CD4-positive, alpha-beta T cell (primary cell): ENCODE measurements around the gene AXDND1. TPM values are rescaled to one million over a fixed set of nuclear protein-coding genes. Genes with fewer than 3 reads are reported as not detected.
A peak's percentile ranks its signal among the peaks of the same experiment; 100 is the strongest.
"Not testable (repeated sequence)": the region's sequence is repeated elsewhere in the genome, so short reads cannot be mapped to it uniquely, and the experiment has no call there.

Experiments
- ATAC-seq: fragments of 200-7000 bp; cut with Tn5 transposase; one replicate; pipeline ENCODE4 v1.10.0; 2022; ENCODE audit warnings: mild to moderate bottlenecking; ENCODE audit not compliant: poor library complexity
- CTCF ChIA-PET: fragments of 350-600 bp; sonication (Branson Sonifier 250); formaldehyde crosslinking; loops from one replicate; lab custom pipeline; 2021; ENCODE audit warnings: antibody characterized with exemption, inconsistent platforms; lab: Charles Lee
- POLR2A ChIA-PET: fragments of 350-600 bp; sonication (Branson Sonifier 250); formaldehyde crosslinking; loops from one replicate; lab custom pipeline; 2021; ENCODE audit warnings: antibody characterized with exemption, inconsistent platforms; lab: Charles Lee
- DNase-seq, 14 experiments: peaks; one replicate each; pipeline ENCODE4 v3.0.0-alpha.2; 2013 to 2020; ENCODE audit warnings: mixed read lengths in 2 of 14
- H3K27ac ChIP-seq, 2 donors: one replicate each; pipeline versions ENCODE4 v1.5.1 to v1.7.0; 2013; ENCODE audit warnings: low read length in 2 of 2, low read depth in 1 of 2, mild to moderate bottlenecking in 1 of 2
- H3K27me3 ChIP-seq, 2 experiments: 1 replicate in 1 of 2; 2 replicates in 1 of 2; pipeline versions ENCODE4 v1.6.1 to v1.7.0; 2013; ENCODE audit warnings: low read length in 2 of 2, control low read depth in 1 of 2, mild to moderate bottlenecking in 1 of 2, moderate library complexity in 1 of 2; ENCODE audit not compliant: insufficient read depth in 2 of 2, control insufficient read depth in 1 of 2
- H3K36me3 ChIP-seq: one replicate; pipeline ENCODE4 v1.6.1; 2013; ENCODE audit warnings: low read length, control low read depth; ENCODE audit not compliant: insufficient read depth
- H3K4me1 ChIP-seq: one replicate; pipeline ENCODE4 v1.6.1; 2013; ENCODE audit warnings: low read length, control low read depth; ENCODE audit not compliant: insufficient read depth
- H3K4me3 ChIP-seq: one replicate; pipeline ENCODE4 v1.5.1; 2013; ENCODE audit warnings: mild to moderate bottlenecking, low read length, moderate library complexity
- H3K9me3 ChIP-seq, 2 experiments: 1 replicate in 1 of 2; 2 replicates in 1 of 2; pipeline versions ENCODE4 v1.6.1 to v1.7.0; 2013; ENCODE audit warnings: low read length in 2 of 2, mild to moderate bottlenecking in 2 of 2, control low read depth in 1 of 2, moderate library complexity in 1 of 2; ENCODE audit not compliant: control insufficient read depth in 1 of 2, insufficient read depth in 1 of 2
- H3K27ac Mint-ChIP-seq: one replicate; pipeline ENCODE4 v1.8.0; 2020; ENCODE audit warnings: mixed read lengths
- H3K27me3 Mint-ChIP-seq: one replicate; pipeline ENCODE4 v1.8.0; 2021; ENCODE audit warnings: mixed read lengths
- H3K36me3 Mint-ChIP-seq: one replicate; pipeline ENCODE4 v1.8.0; 2021; ENCODE audit warnings: low read depth, mixed read lengths
- H3K4me1 Mint-ChIP-seq: one replicate; pipeline ENCODE4 v1.8.0; 2021; ENCODE audit warnings: low read depth, mixed read lengths
- H3K4me3 Mint-ChIP-seq: one replicate; pipeline ENCODE4 v1.8.0; 2020; ENCODE audit warnings: mild to moderate bottlenecking, mixed read lengths
- H3K9me3 Mint-ChIP-seq: one replicate; pipeline ENCODE4 v1.8.0; 2020; ENCODE audit warnings: mixed read lengths
- intact Hi-C, 2 experiments: fragments of 100-400 bp; cut with DNase I in 1 of 2; cut with micrococcal nuclease in 1 of 2; formaldehyde crosslinking; loops; one replicate each; pipeline versions ENCODE4 v1.15.1 to v1.9.0; 2023 to 2025; cut with DNase I, micrococcal nuclease
- total RNA-seq, 174 experiments: library from RNA in 2 of 174; stranded (reverse) in 2 of 174; gene quantifications; one replicate each; pipeline ENCODE4 v1.2.3 and lab custom pipeline; 2021 to 2026
- TF ChIP-seq, protein P1 (sequence below): fragments of 200-600 bp; IDR thresholded peaks from one replicate; pipeline ENCODE4 v1.8.0; 2022; ENCODE audit warnings: antibody characterized with exemption, mild to moderate bottlenecking

AXDND1 gene
- total RNA-seq, 2 experiments from 2014 or later: 1.1 TPM

- CTCF ChIA-PET: interaction anchor here (1.5 kb wide), 1 partner anchor 10 kb away, joined by 5 read pairs; no protein-coding TSS in a partner anchor
- H3K27me3 Mint-ChIP-seq: peaks cover 31% of the 10 kb centered on the region
- intact Hi-C loops: no loop called here
- TF ChIP-seq, protein P1, sequence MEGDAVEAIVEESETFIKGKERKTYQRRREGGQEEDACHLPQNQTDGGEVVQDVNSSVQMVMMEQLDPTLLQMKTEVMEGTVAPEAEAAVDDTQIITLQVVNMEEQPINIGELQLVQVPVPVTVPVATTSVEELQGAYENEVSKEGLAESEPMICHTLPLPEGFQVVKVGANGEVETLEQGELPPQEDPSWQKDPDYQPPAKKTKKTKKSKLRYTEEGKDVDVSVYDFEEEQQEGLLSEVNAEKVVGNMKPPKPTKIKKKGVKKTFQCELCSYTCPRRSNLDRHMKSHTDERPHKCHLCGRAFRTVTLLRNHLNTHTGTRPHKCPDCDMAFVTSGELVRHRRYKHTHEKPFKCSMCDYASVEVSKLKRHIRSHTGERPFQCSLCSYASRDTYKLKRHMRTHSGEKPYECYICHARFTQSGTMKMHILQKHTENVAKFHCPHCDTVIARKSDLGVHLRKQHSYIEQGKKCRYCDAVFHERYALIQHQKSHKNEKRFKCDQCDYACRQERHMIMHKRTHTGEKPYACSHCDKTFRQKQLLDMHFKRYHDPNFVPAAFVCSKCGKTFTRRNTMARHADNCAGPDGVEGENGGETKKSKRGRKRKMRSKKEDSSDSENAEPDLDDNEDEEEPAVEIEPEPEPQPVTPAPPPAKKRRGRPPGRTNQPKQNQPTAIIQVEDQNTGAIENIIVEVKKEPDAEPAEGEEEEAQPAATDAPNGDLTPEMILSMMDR: no peak
- no peaks in the 10 kb centered on the region for H3K9me3 Mint-ChIP-seq
- H3K4me1 Mint-ChIP-seq: no peaks in the 10 kb centered on the region
- ATAC-seq (no peak), DNase-seq (peak in 4 of 14 experiments; percentile 4 to 17 (median 13))
- no peak overlapping the region for H3K4me3 Mint-ChIP-seq
- H3K36me3 ChIP-seq: no peaks in the 10 kb centered on the region
- no peaks in the 10 kb centered on the region for H3K4me1 ChIP-seq
- no peaks in the 10 kb centered on the region for H3K27me3 ChIP-seq
- no peaks in the 10 kb centered on the region for H3K36me3 Mint-ChIP-seq
- no peak overlapping the region for H3K4me3 ChIP-seq
- POLR2A ChIA-PET: interaction anchor here (0.7 kb wide), 1 partner anchor 54 kb away, joined by 3 read pairs; no protein-coding TSS in a partner anchor
- H3K9me3 ChIP-seq: no peaks in the 10 kb centered on the region
- H3K27ac ChIP-seq: no peak overlapping the region
- no peak overlapping the region for H3K27ac Mint-ChIP-seq
These were observed 81.7 kb downstream of the AXDND1 start for GRCh38 chr1:179447489-179447888.

DNA sequence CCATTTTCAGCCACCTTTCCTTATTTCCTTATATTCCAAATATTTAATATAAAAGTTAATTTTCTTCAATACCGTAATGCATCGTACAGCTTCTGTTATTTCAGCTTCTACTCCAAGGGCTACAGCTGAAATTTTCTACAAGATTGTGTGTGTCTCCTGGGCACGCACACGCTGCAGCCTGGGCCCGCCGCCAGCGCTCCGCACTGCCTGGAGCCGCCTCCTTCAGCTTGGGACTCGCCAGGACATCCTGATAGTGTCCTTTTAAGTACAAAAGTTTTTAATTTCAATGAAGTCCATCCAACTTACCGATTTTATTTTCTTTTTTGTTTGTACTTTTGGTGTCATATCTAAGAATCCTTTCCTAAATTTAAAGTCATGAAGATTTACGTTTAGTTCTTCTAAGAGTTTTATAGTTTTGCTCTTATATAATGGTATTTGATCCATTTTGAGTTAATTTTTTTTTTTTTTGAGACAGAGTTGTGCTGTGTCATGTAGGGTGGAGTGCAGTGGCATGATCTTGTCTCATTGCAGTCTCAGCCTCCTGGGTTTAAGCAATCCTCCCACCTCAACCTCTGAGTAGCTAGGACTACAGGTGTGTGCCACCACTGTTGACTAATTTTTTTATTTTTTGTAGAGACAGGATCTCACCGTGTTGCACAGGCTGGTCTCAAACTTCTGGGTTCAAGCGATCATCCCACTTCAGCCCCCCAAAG, 82.8 kb downstream of the AXDND1 start:
- ChIA-PET POLR2A (no interaction called here), CTCF (interaction anchor here (1.5 kb wide), 1 partner anchor 11 kb away, joined by 5 read pairs; no protein-coding TSS in a partner anchor)
- Histone ChIP-seq H3K36me3 (no peaks in the 10 kb centered on the region), H3K9me3 (no peaks in the 10 kb centered on the region), H3K27ac (no peak overlapping the region), H3K27me3 (no peaks in the 10 kb centered on the region), H3K4me1 (no peaks in the 10 kb centered on the region), H3K4me3 (no peak overlapping the region)
- Mint-ChIP-seq H3K9me3 (no peaks in the 10 kb centered on the region), H3K36me3 (no peaks in the 10 kb centered on the region), H3K27me3 (peaks cover 31% of the 10 kb centered on the region), H3K4me1 (no peaks in the 10 kb centered on the region), H3K27ac (no peak overlapping the region), H3K4me3 (no peak overlapping the region)
- ATAC-seq (no peak), DNase-seq (no peak)
- TF ChIP-seq, protein P1: no peak
- intact Hi-C loops: no loop called here

- not testable (repeated sequence) for ATAC-seq
These were observed 93.9 kb downstream of the AXDND1 start for GRCh38 chr1:179459606-179460206.

DNA sequence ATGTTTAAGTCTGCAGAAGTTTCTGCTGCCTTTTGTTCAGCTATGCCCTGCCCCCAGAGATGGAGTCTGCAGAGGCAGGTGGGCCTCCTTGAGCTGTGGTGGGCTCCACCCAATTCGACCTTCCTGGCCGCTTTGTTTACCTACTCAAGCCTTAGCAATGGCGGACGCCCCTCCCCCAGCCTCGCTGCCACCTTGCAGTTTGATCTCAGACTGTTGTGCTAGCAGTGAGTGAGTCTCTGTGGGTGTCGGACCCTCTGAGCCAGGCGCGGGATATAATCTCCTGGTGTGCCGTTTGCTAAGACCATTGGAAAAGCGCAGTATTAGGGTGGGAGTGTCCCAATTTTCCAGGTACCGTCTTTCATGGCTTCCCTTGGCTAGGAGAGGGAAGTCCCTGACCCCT, 99.9 kb downstream of the AXDND1 start:
- H3K4me3 ChIP-seq, H3K9me3 ChIP-seq, H3K27ac Mint-ChIP-seq, H3K4me1 ChIP-seq, DNase-seq, H3K27me3 ChIP-seq, H3K36me3 ChIP-seq, POLR2A ChIA-PET, H3K4me3 Mint-ChIP-seq, CTCF ChIA-PET, H3K27me3 Mint-ChIP-seq, intact Hi-C loops, H3K27ac ChIP-seq, H3K9me3 Mint-ChIP-seq, H3K4me1 Mint-ChIP-seq, ATAC-seq, H3K36me3 Mint-ChIP-seq: not testable (repeated sequence)

More at GRCh38 chr1:179459606-179460206, 93.9 kb downstream of the AXDND1 start:
- H3K4me3 Mint-ChIP-seq, H3K27ac ChIP-seq, H3K4me1 ChIP-seq, H3K4me1 Mint-ChIP-seq, H3K36me3 ChIP-seq, H3K27me3 ChIP-seq, intact Hi-C loops, CTCF ChIA-PET, H3K27ac Mint-ChIP-seq, DNase-seq, H3K4me3 ChIP-seq, H3K27me3 Mint-ChIP-seq, H3K36me3 Mint-ChIP-seq, POLR2A ChIA-PET, H3K9me3 Mint-ChIP-seq, H3K9me3 ChIP-seq: not testable (repeated sequence)
- TF ChIP-seq, protein P1: peak; percentile 12
